IMR-90 (cell line): ENCODE data around the gene GABPA. TPM values are rescaled to one million over a fixed set of nuclear protein-coding genes. Genes with fewer than 3 reads are reported as not detected.
"Not testable (repeated sequence)": the region's sequence is repeated elsewhere in the genome, so short reads cannot be mapped to it uniquely, and the experiment has no call there.

ENCODE experiments used
- ATAC-seq: fragments of 200-7000 bp; cut with Tn5 transposase; 2 replicates; pipeline ENCODE4 v1.9.1; 2020; ENCODE audit warnings: low read depth, mild to moderate bottlenecking, moderate library complexity
- BruUV-seq: library from RNA; stranded (reverse); fragments of 400-500 nt; replicated peaks from 2 replicates; lab custom pipeline; 2021; lab: Mats Ljungman, UMichigan
- CTCF ChIA-PET: fragments of 300-600 bp; formaldehyde crosslinking; extraction: SDS; loops from one replicate; lab custom pipeline; 2021; ENCODE audit warnings: antibody characterized with exemption; lab: Yijun Ruan, JAX
- POLR2A ChIA-PET: fragments of 300-600 bp; sonication (Branson Sonifier 250); formaldehyde crosslinking; loops from one replicate; lab custom pipeline; 2022; ENCODE audit warnings: antibody characterized with exemption; ENCODE audit not compliant: unreplicated experiment; lab: Charles Lee
- DNase-seq: peaks from one replicate; pipeline ENCODE4 v3.0.0; 2013
- H2AFZ ChIP-seq: replicated peaks from 2 replicates; pipeline ENCODE3; 2013; ENCODE audit warnings: low read length, mild to moderate bottlenecking; ENCODE audit not compliant: poor library complexity
- H2AK5ac ChIP-seq: 2 replicates; pipeline ENCODE4 v1.6.1; 2013; ENCODE audit warnings: low read depth, low read length, inconsistent platforms
- H2AK9ac ChIP-seq: replicated peaks from 2 replicates; pipeline ENCODE3; 2013; ENCODE audit warnings: mild to moderate bottlenecking, low read depth, low read length, moderate library complexity; ENCODE audit not compliant: poor library complexity
- H2BK120ac ChIP-seq: 2 replicates; pipeline ENCODE4 v1.6.1; 2013; ENCODE audit warnings: low read depth, low read length, inconsistent platforms
- H2BK15ac ChIP-seq: 3 replicates; pipeline ENCODE4 v1.6.1; 2013; ENCODE audit warnings: low read depth, low read length, inconsistent platforms
- H2BK20ac ChIP-seq: 2 replicates; pipeline ENCODE4 v1.6.1; 2013; ENCODE audit warnings: low read depth, mild to moderate bottlenecking, inconsistent platforms, low read length, moderate library complexity
- H2BK5ac ChIP-seq: 2 replicates; pipeline ENCODE4 v1.6.1; 2013; ENCODE audit warnings: mild to moderate bottlenecking, low read depth, low read length, inconsistent platforms; ENCODE audit not compliant: poor library complexity, severe bottlenecking
- H3K14ac ChIP-seq: replicated peaks from 2 replicates; pipeline ENCODE4 v1.6.1; 2013; ENCODE audit warnings: low read depth, low read length, inconsistent platforms
- H3K18ac ChIP-seq: 2 replicates; pipeline ENCODE4 v1.6.1; 2013; ENCODE audit warnings: low read depth, low read length, control low read depth
- H3K23ac ChIP-seq: 2 replicates; pipeline ENCODE4 v1.6.1; 2013; ENCODE audit warnings: low read depth, low read length, inconsistent platforms
- H3K27ac ChIP-seq: 2 replicates; pipeline ENCODE4 v1.5.1; 2013; ENCODE audit warnings: mild to moderate bottlenecking, control low read depth, low read length; ENCODE audit not compliant: insufficient read depth
- H3K27me3 ChIP-seq: 2 replicates; pipeline ENCODE4 v1.6.1; 2013; ENCODE audit warnings: low read length; ENCODE audit not compliant: control insufficient read depth, insufficient read depth
- H3K36me3 ChIP-seq: 2 replicates; pipeline ENCODE4 v1.6.1; 2013; ENCODE audit warnings: low read length, mixed read lengths; ENCODE audit not compliant: control insufficient read depth, insufficient read depth
- H3K4ac ChIP-seq: 2 replicates; pipeline ENCODE4 v1.6.1; 2013; ENCODE audit warnings: low read depth, low read length, inconsistent platforms
- H3K4me1 ChIP-seq: 2 replicates; pipeline ENCODE4 v1.6.1; 2013; ENCODE audit warnings: low read length, mixed read lengths; ENCODE audit not compliant: control insufficient read depth, insufficient read depth
- H3K4me2 ChIP-seq: 2 replicates; pipeline ENCODE4 v1.6.1; 2013; ENCODE audit warnings: low read depth, mild to moderate bottlenecking, control low read depth, low read length, moderate library complexity
- H3K4me3 ChIP-seq: 2 replicates; pipeline ENCODE4 v1.5.1; 2013; ENCODE audit warnings: low read depth, mild to moderate bottlenecking, control low read depth, low read length, moderate library complexity; ENCODE audit not compliant: insufficient read depth
- H3K56ac ChIP-seq: 2 replicates; pipeline ENCODE4 v1.6.1; 2013; ENCODE audit warnings: low read length, inconsistent platforms; ENCODE audit not compliant: insufficient read depth; ENCODE audit errors: extremely low read depth
- H3K79me1 ChIP-seq, 2 experiments: 2 replicates each; pipeline ENCODE4 v1.6.1; 2013; ENCODE audit warnings: low read length in 2 of 2, inconsistent platforms in 1 of 2, low read depth in 1 of 2
- H3K9ac ChIP-seq: 2 replicates; pipeline ENCODE4 v1.6.1; 2013; ENCODE audit warnings: low read depth, low read length, control low read depth
- H3K9me1 ChIP-seq: 2 replicates; pipeline ENCODE4 v1.6.1; 2013; ENCODE audit warnings: low read length, inconsistent platforms; ENCODE audit not compliant: insufficient read depth
- H3K9me3 ChIP-seq: 2 replicates; pipeline ENCODE4 v1.6.1; 2013; ENCODE audit warnings: low read length; ENCODE audit not compliant: control insufficient read depth, insufficient read depth
- H4K20me1 ChIP-seq: 2 replicates; pipeline ENCODE4 v1.6.1; 2013; ENCODE audit warnings: low read length, inconsistent platforms; ENCODE audit not compliant: insufficient read depth
- H4K5ac ChIP-seq: 2 replicates; pipeline ENCODE4 v1.6.1; 2013; ENCODE audit warnings: mild to moderate bottlenecking, low read depth, low read length, control low read depth
- H4K8ac ChIP-seq, 2 experiments: 2 replicates each; pipeline ENCODE4 v1.6.1; 2013; ENCODE audit warnings: low read depth in 2 of 2, low read length in 2 of 2, control low read depth in 1 of 2, inconsistent platforms in 1 of 2
- H4K91ac ChIP-seq: 2 replicates; pipeline ENCODE4 v1.6.1; 2013; ENCODE audit warnings: low read depth, low read length, inconsistent platforms; ENCODE audit not compliant: insufficient read depth
- BHLHE40 ChIP-seq: fragments of 150-350 bp; IDR thresholded peaks from 2 replicates; pipeline ENCODE4 v1.6.1; 2016; ENCODE audit warnings: mild to moderate bottlenecking, low read depth, low read length
- CHD1 ChIP-seq: IDR thresholded peaks from 2 replicates; pipeline ENCODE4 v1.6.1; 2012; ENCODE audit warnings: low read depth, low read length, improper control_type of control experiment
- MAFK ChIP-seq: IDR thresholded peaks from 2 replicates; pipeline ENCODE4 v1.6.1; 2012; ENCODE audit warnings: low read depth, low read length, improper control_type of control experiment
- MAZ ChIP-seq: IDR thresholded peaks from 2 replicates; pipeline ENCODE4 v1.6.1; 2012; ENCODE audit warnings: low read depth, mild to moderate bottlenecking, low read length, improper control_type of control experiment, moderate library complexity, borderline replicate concordance
- MXI1 ChIP-seq: IDR thresholded peaks from 2 replicates; pipeline ENCODE4 v1.6.1; 2012; ENCODE audit warnings: low read depth, mild to moderate bottlenecking, low read length, moderate library complexity, borderline replicate concordance
- RFX5 ChIP-seq: IDR thresholded peaks from 2 replicates; pipeline ENCODE4 v1.8.0; 2012; ENCODE audit warnings: low read depth, mild to moderate bottlenecking, low read length, moderate library complexity
- WGBS, 2 experiments: methylation state at CpG; one replicate each; pipeline versions ENCODE4 v1.1.5 to v1.1.7; 2013; ENCODE audit warnings: missing lambda C conversion rate in 2 of 2; ENCODE audit not compliant: insufficient read length in 1 of 2; ENCODE audit errors: extremely low coverage in 2 of 2; 5-methylcytosine and 5-hydroxymethylcytosine counted together
- dilution Hi-C: fragments of 300-500 bp; cut with HindIII; formaldehyde crosslinking; loops from one replicate; pipeline ENCODE4 v1.14.3; 2018; ENCODE audit warnings: low sequenced_read_pairs; ENCODE audit not compliant: unreplicated experiment
- in situ Hi-C: fragments of 300-500 bp; cut with MboI; formaldehyde crosslinking; loops from 3 replicates; pipeline ENCODE4 v1.14.3; 2019; ENCODE audit warnings: low sequenced_read_pairs, inconsistent platforms, mixed read lengths
- intact Hi-C: fragments of 100-400 bp; cut with micrococcal nuclease; formaldehyde crosslinking; loops from 2 replicates; pipeline ENCODE4 v1.10.0; 2022
- polyA plus RNA-seq, 3 experiments: library from polyadenylated mRNA; depleted of rRNA; stranded (reverse); fragments of >200 nt; gene quantifications; 2 replicates each; pipeline ENCODE4 v1.2.3, GENCODE V29; 2012; ENCODE audit warnings: low replicate concordance in 1 of 3
- total RNA-seq: library from RNA; depleted of rRNA; stranded (reverse); fragments of >200 nt; gene quantifications from 2 replicates; pipeline ENCODE4 v1.2.3, GENCODE V29; 2012

Gene GABPA
- total and polyA plus RNA-seq, 2 of the 4 experiments (the other 2 are of a cell fraction) = 9.0 to 17.0 TPM

DNA sequence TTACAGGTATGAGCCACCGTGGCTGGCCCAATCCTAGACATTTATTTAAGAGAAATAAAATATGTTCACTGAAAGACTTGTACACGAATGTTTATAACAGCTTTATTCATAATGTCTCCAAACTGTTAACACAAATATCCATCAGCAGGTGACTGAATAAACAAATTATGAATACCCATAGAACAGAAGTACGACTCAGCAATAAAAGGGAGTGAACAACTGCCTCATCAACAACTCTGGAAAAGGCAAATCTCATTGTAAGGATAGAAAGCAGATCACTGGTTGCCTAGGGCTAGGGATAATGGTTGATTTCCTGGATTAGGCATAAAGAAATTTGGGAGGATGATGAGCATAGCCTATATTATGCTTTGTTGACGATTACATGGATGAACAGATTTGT, 41.7 kb downstream of the GABPA start:
- no peak overlapping the region for H4K8ac ChIP-seq
- intact Hi-C loops = no loop called here
- CTCF ChIA-PET = interaction anchor here (2.4 kb wide), 1 partner anchor 25 kb away, joined by 5 read pairs; no protein-coding TSS in a partner anchor
- no peak overlapping the region for H3K14ac ChIP-seq
- no peak overlapping the region for H3K18ac ChIP-seq
- no peaks in the 10 kb centered on the region for H3K36me3 ChIP-seq
- H3K4ac ChIP-seq = no peak overlapping the region
- no peak overlapping the region for H2BK120ac ChIP-seq
- ATAC-seq = no peak
- H4K91ac ChIP-seq = no peak overlapping the region
- POLR2A ChIA-PET = no interaction called here
- no peak overlapping the region for H2AK5ac ChIP-seq
- no peak overlapping the region for H2AK9ac ChIP-seq
- H3K56ac ChIP-seq = no peak overlapping the region
- no peaks in the 10 kb centered on the region for H3K9me1 ChIP-seq
- no TSS peak for BruUV-seq
- H3K9ac ChIP-seq = no peak overlapping the region
- no peak overlapping the region for H3K23ac ChIP-seq
- no peak overlapping the region for H4K5ac ChIP-seq
- H3K9me3 ChIP-seq = no peaks in the 10 kb centered on the region
- H3K4me1 ChIP-seq = no peaks in the 10 kb centered on the region
- dilution Hi-C loops = no loop called here
- no peak overlapping the region for H3K4me2 ChIP-seq
- no peaks in the 10 kb centered on the region for H4K20me1 ChIP-seq
- WGBS, 2 experiments = no CpG with 5 or more reads among the region's 4 CpGs
- in situ Hi-C loops = no loop called here
- no peak overlapping the region for H2AFZ ChIP-seq
- no peaks in the 10 kb centered on the region for H3K27me3 ChIP-seq
- H3K4me3 ChIP-seq = no peak overlapping the region
- TF ChIP-seq BHLHE40 (no peak), MAFK (peak; percentile 45), MAZ (no peak), RFX5 (no peak), MXI1 (no peak), CHD1 (no peak)
- H2BK15ac ChIP-seq = no peak overlapping the region
- no peak overlapping the region for H3K27ac ChIP-seq
- DNase-seq = no peak
- no peak overlapping the region for H2BK20ac ChIP-seq
- no peaks in the 10 kb centered on the region for H3K79me1 ChIP-seq
- no peak overlapping the region for H2BK5ac ChIP-seq

GRCh38 chr21:25778126-25778875, 43.5 kb downstream of the GABPA start:
- H3K56ac ChIP-seq, H4K8ac ChIP-seq, H2BK5ac ChIP-seq, POLR2A ChIA-PET, H3K9me3 ChIP-seq, H2BK15ac ChIP-seq, DNase-seq, H3K9me1 ChIP-seq, H2AFZ ChIP-seq, H2BK20ac ChIP-seq, H4K5ac ChIP-seq, H3K36me3 ChIP-seq, H4K20me1 ChIP-seq, H3K4me3 ChIP-seq, H3K18ac ChIP-seq, H3K14ac ChIP-seq, H3K79me1 ChIP-seq, BruUV-seq, ATAC-seq, H4K91ac ChIP-seq, H3K23ac ChIP-seq, H3K4me2 ChIP-seq, in situ Hi-C loops, H2AK9ac ChIP-seq, dilution Hi-C loops, intact Hi-C loops, H3K9ac ChIP-seq, H2AK5ac ChIP-seq, H2BK120ac ChIP-seq, H3K4ac ChIP-seq, H3K4me1 ChIP-seq, H3K27me3 ChIP-seq, H3K27ac ChIP-seq: not testable (repeated sequence)
- WGBS, 2 experiments = 77% methylated on average over 10 of the region's 52 CpGs; no CpG with 5 or more reads in 1 of the 2 experiments
- CTCF ChIA-PET = interaction anchor here (2.4 kb wide), 1 partner anchor 23 kb away, joined by 5 read pairs; no protein-coding TSS in a partner anchor
